Esophagus (tissue), 2 donors: ENCODE measurements around the gene AKR1B1. TPM values are rescaled to one million over a fixed set of nuclear protein-coding genes. Genes with fewer than 3 reads are reported as not detected.

ENCODE experiments used
- H3K27ac ChIP-seq, 2 donors: one replicate each; pipeline ENCODE4 v1.5.1; 2013; ENCODE audit warnings: low read depth in 2 of 2, mild to moderate bottlenecking in 2 of 2, inconsistent platforms in 1 of 2, low read length in 1 of 2, moderate library complexity in 1 of 2
- H3K27me3 ChIP-seq, 2 donors: one replicate each; pipeline ENCODE4 v1.6.1; 2013; ENCODE audit warnings: low read length in 2 of 2, control low read depth in 1 of 2, mild to moderate bottlenecking in 1 of 2; ENCODE audit not compliant: insufficient read depth in 2 of 2, control insufficient read depth in 1 of 2
- H3K36me3 ChIP-seq, 2 donors: one replicate each; pipeline ENCODE4 v1.6.1; 2013; ENCODE audit warnings: low read length in 1 of 2; ENCODE audit not compliant: control insufficient read depth in 2 of 2, insufficient read depth in 2 of 2
- H3K4me1 ChIP-seq, 2 donors: one replicate each; pipeline ENCODE4 v1.6.1; 2013; ENCODE audit warnings: low read length in 1 of 2; ENCODE audit not compliant: control insufficient read depth in 2 of 2, insufficient read depth in 2 of 2
- H3K4me3 ChIP-seq, 2 donors: one replicate each; pipeline ENCODE4 v1.5.1; 2013; ENCODE audit warnings: low read length in 2 of 2, mild to moderate bottlenecking in 2 of 2, low read depth in 1 of 2, moderate library complexity in 1 of 2
- H3K9me3 ChIP-seq, 2 donors: one replicate each; pipeline ENCODE4 v1.6.1; 2013; ENCODE audit warnings: mild to moderate bottlenecking in 2 of 2, low read depth in 1 of 2, low read length in 1 of 2, moderate library complexity in 1 of 2; ENCODE audit not compliant: control insufficient read depth in 2 of 2, insufficient read depth in 1 of 2
- WGBS, 2 donors: extraction: QIAGEN DNeasy Blood & Tissue Kit; methylation state at CpG; one replicate each; pipeline ENCODE4 v1.1.7; 2013; 5-methylcytosine and 5-hydroxymethylcytosine counted together
- polyA plus RNA-seq, 2 donors: library from polyadenylated mRNA; stranded (reverse); fragments of 200-250 nt; gene quantifications; one replicate each; pipeline ENCODE4 v1.2.3, GENCODE V29; 2013
- donor health status: healthy with polysubstance abuse.
- donor health status: Bipolar disorder and iron deficiency.

AKR1B1 gene
- polyA plus RNA-seq, 2 donors: 10.6 to 20.6 TPM

- H3K4me3 ChIP-seq: no peak overlapping the region
These were observed 17.6 kb downstream of the AKR1B1 start for GRCh38 chr7:134441264-134441663.

GRCh38 chr7:134440476-134440875 is 18.4 kb downstream of the AKR1B1 start:
- Histone ChIP-seq H3K27ac (no peak overlapping the region), H3K4me3 (no peak overlapping the region), H3K27me3 (no peaks in the 10 kb centered on the region), H3K36me3 (peaks cover 7 to 11% of the 10 kb centered on the region in 2 donors), H3K4me1 (peaks cover 0 to 3% of the 10 kb centered on the region in 2 donors), H3K9me3 (no peaks in the 10 kb centered on the region)
- WGBS, 2 donors: 93 to 96% methylated on average over 4 of the region's 4 CpGs

More at GRCh38 chr7:134441264-134441663, 17.6 kb downstream of the AKR1B1 start:
- 92 to 95% methylated on average over 4 of the region's 4 CpGs for WGBS, 2 donors
- H3K36me3 ChIP-seq: peaks cover 9 to 14% of the 10 kb centered on the region in 2 donors
- H3K27ac ChIP-seq: no peak overlapping the region
- H3K9me3 ChIP-seq: no peaks in the 10 kb centered on the region
- H3K4me1 ChIP-seq: peaks cover 0 to 3% of the 10 kb centered on the region in 2 donors
- no peaks in the 10 kb centered on the region for H3K27me3 ChIP-seq

GRCh38 chr7:134440067-134440466 is 18.8 kb downstream of the AKR1B1 start:
- Histone ChIP-seq H3K27me3 (no peaks in the 10 kb centered on the region), H3K36me3 (peaks cover 7 to 10% of the 10 kb centered on the region in 2 donors), H3K4me1 (peaks cover 0 to 3% of the 10 kb centered on the region in 2 donors), H3K4me3 (no peak overlapping the region), H3K27ac (no peak overlapping the region), H3K9me3 (no peaks in the 10 kb centered on the region)
- WGBS, 2 donors: 83 to 92% methylated on average over 8 of the region's 8 CpGs

- WGBS, 2 donors: 82 to 89% methylated on average over 4 of the region's 4 CpGs
- H3K36me3 ChIP-seq: peaks cover 3 to 5% of the 10 kb centered on the region in 2 donors
- H3K27me3 ChIP-seq: no peaks in the 10 kb centered on the region
- H3K4me1 ChIP-seq: no peaks in the 10 kb centered on the region
- no peak overlapping the region for H3K27ac ChIP-seq
- no peaks in the 10 kb centered on the region for H3K9me3 ChIP-seq
- no peak overlapping the region for H3K4me3 ChIP-seq
These were observed 20.0 kb downstream of the AKR1B1 start for GRCh38 chr7:134438946-134439345.

DNA sequence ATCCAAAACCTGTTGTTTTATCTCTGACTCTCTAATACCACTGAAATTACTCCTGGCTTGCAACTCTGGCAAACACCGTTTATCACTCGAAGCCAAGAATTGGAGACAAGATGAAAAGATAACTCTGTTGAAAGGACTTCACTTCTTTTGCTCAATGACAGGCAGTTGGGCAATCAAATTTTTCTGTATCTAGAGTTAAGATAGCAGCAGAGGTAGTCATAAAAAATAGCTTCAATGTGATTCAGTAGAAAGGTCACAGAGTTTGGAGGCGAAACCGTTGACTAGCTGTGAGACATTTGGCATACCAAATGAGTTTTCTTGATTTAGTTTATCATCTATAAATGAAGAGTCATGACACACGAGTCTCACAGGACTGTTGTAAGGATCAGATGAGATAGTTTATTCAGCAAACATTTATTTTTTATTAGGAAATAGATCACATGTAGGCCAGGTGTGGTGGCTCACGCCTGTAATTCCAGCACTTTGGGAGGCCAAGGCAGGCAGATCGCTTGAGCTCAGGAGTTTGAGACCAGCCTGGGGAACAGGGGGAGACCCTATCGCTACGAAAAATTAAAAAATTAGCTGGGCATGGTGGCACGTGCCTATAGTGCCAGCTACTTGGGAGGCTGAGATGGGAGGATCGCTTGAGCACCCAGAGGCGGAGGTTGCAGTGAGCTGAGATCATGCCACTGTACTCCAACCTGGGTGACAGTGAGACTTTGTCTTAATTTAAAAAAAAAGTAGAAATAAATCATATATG is 23.6 kb downstream of the AKR1B1 start:
- no peaks in the 10 kb centered on the region for H3K4me1 ChIP-seq
- no peak overlapping the region for H3K27ac ChIP-seq
- H3K36me3 ChIP-seq: no peaks in the 10 kb centered on the region
- WGBS, 2 donors: 85 to 89% methylated on average over 12 of the region's 12 CpGs
- H3K27me3 ChIP-seq: no peaks in the 10 kb centered on the region
- no peaks in the 10 kb centered on the region for H3K9me3 ChIP-seq
- H3K4me3 ChIP-seq: no peak overlapping the region

DNA sequence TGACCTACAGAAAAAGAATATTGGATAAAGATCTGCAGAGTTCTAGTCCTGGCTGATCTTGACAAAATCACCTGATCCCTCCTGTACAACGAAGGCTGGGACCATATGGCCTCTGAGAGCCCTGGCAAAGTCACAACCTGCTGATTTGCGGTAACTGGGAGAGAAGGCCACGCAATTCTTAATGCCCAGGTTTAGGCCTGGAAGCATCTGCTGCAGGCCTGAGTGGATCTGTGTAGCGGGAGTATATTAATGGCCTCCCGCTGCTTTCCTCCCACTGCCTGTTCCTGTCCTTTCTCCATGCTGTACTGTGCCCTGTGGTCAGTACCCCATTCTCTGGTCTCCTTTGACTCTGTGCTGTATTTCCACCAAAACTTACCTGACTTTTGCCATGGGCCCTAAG is 24.2 kb downstream of the AKR1B1 start:
- 92 to 95% methylated on average over 5 of the region's 5 CpGs for WGBS, 2 donors
- no peak overlapping the region for H3K27ac ChIP-seq
- no peaks in the 10 kb centered on the region for H3K27me3 ChIP-seq
- no peaks in the 10 kb centered on the region for H3K9me3 ChIP-seq
- no peaks in the 10 kb centered on the region for H3K4me1 ChIP-seq
- H3K36me3 ChIP-seq: no peaks in the 10 kb centered on the region
- no peak overlapping the region for H3K4me3 ChIP-seq

- H3K27me3 ChIP-seq: no peaks in the 10 kb centered on the region
These were observed 25.5 kb downstream of the AKR1B1 start for GRCh38 chr7:134433430-134433829.

GRCh38 chr7:134432296-134433152 is 26.4 kb downstream of the AKR1B1 start:
- WGBS, 2 donors: 5 to 6% methylated on average over 31 of the region's 31 CpGs
- Histone ChIP-seq H3K4me1 (no peaks in the 10 kb centered on the region), H3K4me3 (peak overlapping the region; percentile 3 to 41), H3K27me3 (no peaks in the 10 kb centered on the region), H3K36me3 (no peaks in the 10 kb centered on the region), H3K9me3 (no peaks in the 10 kb centered on the region), H3K27ac (peak overlapping the region; percentile 73 to 86)

More at GRCh38 chr7:134433430-134433829, 25.5 kb downstream of the AKR1B1 start:
- Histone ChIP-seq H3K4me3 (no peak overlapping the region), H3K27ac (no peak overlapping the region), H3K9me3 (no peaks in the 10 kb centered on the region), H3K4me1 (no peaks in the 10 kb centered on the region), H3K36me3 (no peaks in the 10 kb centered on the region)
- 89 to 90% methylated on average over 4 of the region's 4 CpGs for WGBS, 2 donors

DNA sequence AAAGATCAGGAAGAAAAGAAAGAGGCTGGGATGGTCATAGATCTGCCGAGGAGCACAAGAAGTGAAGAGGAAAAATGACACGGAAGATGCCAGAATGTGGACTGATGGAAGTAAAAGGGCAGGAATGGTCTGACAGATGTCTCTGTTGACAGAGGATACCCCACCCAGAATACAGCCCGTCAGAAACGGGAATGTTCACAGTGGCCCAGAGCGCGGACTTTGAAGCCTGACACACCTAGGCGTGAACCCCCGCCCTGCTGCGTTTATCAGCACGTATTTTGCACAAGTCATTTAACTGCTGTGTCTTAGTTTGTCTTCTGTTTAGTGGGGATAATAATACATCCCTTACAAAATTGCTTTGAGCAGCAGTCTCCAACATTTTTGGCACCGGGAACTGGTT is 27.1 kb downstream of the AKR1B1 start:
- WGBS, 2 donors: 43 to 47% methylated on average over 11 of the region's 11 CpGs
- Histone ChIP-seq H3K36me3 (no peaks in the 10 kb centered on the region), H3K27ac (peak overlapping the region in 1 of 2 donors; percentile 73), H3K9me3 (no peaks in the 10 kb centered on the region), H3K27me3 (no peaks in the 10 kb centered on the region), H3K4me3 (peak overlapping the region in 1 of 2 donors; percentile 41), H3K4me1 (no peaks in the 10 kb centered on the region)
